K562 (cell line): Measurements from ENCODE around the gene LRRC70. TPM values are rescaled to one million over a fixed set of nuclear protein-coding genes. Genes with fewer than 3 reads are reported as not detected.

ENCODE experiments used
- ATAC-seq: fragments of 200-7000 bp; cut with Tn5 transposase; 3 replicates; pipeline ENCODE4 v1.9.1; 2020; ENCODE audit warnings: moderate library complexity
- BruUV-seq: library from RNA; stranded (reverse); fragments of 400-500 nt; replicated peaks from 2 replicates; lab custom pipeline; 2021; lab: Mats Ljungman, UMichigan
- CTCF ChIA-PET: fragments of 300-600 bp; formaldehyde crosslinking; extraction: SDS; loops from one replicate; lab custom pipeline; 2021; ENCODE audit warnings: low intra/inter-chr PET ratio; lab: Yijun Ruan, JAX
- POLR2A ChIA-PET: fragments of 300-600, 350-650 bp; sonication (Branson Sonifier 250); formaldehyde crosslinking; extraction: SDS; loops from one replicate; lab custom pipeline; 2021; ENCODE audit warnings: antibody characterized with exemption, inconsistent platforms; lab: Yijun Ruan, JAX
- DNase-seq, 4 experiments: peaks; one replicate each; pipeline versions ENCODE4 v3.0.0 to v3.0.0-alpha.2; 2011 to 2018; ENCODE audit warnings: low spot score in 3 of 4, mixed read lengths in 3 of 4; ENCODE audit errors: extremely low read depth in 1 of 4
- FAIRE-seq: peaks from 2 replicates; lab custom pipeline; 2011; peaks lifted over from hg19 to GRCh38; lab: Jason Lieb, UNC
- H2AFZ ChIP-seq: 2 replicates; pipeline ENCODE4 v1.6.0; 2011; ENCODE audit warnings: low read depth, low read length, control low read depth, inconsistent platforms
- H3K27ac ChIP-seq: fragments of 200-600 bp; 3 replicates; pipeline ENCODE4 v1.8.0; 2011; ENCODE audit warnings: low read depth, mild to moderate bottlenecking, control low read depth, inconsistent platforms, low read length, moderate library complexity, mixed read lengths; ENCODE audit errors: extremely low read depth
- H3K27me3 ChIP-seq, 2 experiments: fragments of 300-600 bp in 1 of 2; 2 replicates in 1 of 2; 3 replicates in 1 of 2; pipeline versions ENCODE4 v1.6.0 to v1.8.0; 2011; ENCODE audit warnings: inconsistent platforms in 2 of 2, low read length in 2 of 2, mild to moderate bottlenecking in 1 of 2, mixed read lengths in 1 of 2, moderate library complexity in 1 of 2; ENCODE audit not compliant: control insufficient read depth in 2 of 2, insufficient read depth in 2 of 2
- H3K36me3 ChIP-seq: fragments of 300-600 bp; 3 replicates; pipeline ENCODE4 v1.8.0; 2011; ENCODE audit warnings: mild to moderate bottlenecking, low read length, inconsistent platforms; ENCODE audit not compliant: control insufficient read depth, insufficient read depth
- H3K4me1 ChIP-seq, 2 experiments: fragments of 200-600 bp in 1 of 2; replicated peaks in 1 of 2; 2 replicates in 1 of 2; 3 replicates in 1 of 2; pipeline versions ENCODE4 v1.5.1 to v1.8.0; 2011; ENCODE audit warnings: inconsistent platforms in 2 of 2, low read length in 2 of 2, mild to moderate bottlenecking in 1 of 2, mixed read lengths in 1 of 2, moderate library complexity in 1 of 2; ENCODE audit not compliant: control insufficient read depth in 2 of 2, insufficient read depth in 2 of 2
- H3K4me2 ChIP-seq: 2 replicates; pipeline ENCODE4 v1.6.1; 2011; ENCODE audit warnings: low read length, control low read depth, inconsistent platforms, mixed read lengths; ENCODE audit not compliant: insufficient read depth
- H3K4me3 ChIP-seq: fragments of 200-600 bp; sonication (generic), shearing (Covaris generic); 2 replicates; pipeline ENCODE4 v1.5.1; 2016; ENCODE audit warnings: control low read depth, inconsistent platforms
- H3K79me2 ChIP-seq: fragments of 200-600 bp; 3 replicates; pipeline ENCODE4 v1.8.0; 2011; ENCODE audit warnings: low read length, inconsistent platforms; ENCODE audit not compliant: control insufficient read depth, insufficient read depth
- H3K9ac ChIP-seq, 2 experiments: 2 replicates each; pipeline versions ENCODE4 v1.6.0 to v1.6.1; 2011; ENCODE audit warnings: low read depth in 2 of 2, low read length in 2 of 2, control low read depth in 1 of 2, inconsistent platforms in 1 of 2, mild to moderate bottlenecking in 1 of 2, mixed read lengths in 1 of 2; ENCODE audit not compliant: insufficient read depth in 1 of 2
- H3K9me1 ChIP-seq: one replicate; pipeline ENCODE4 v1.6.0; 2011; ENCODE audit warnings: inconsistent platforms, mild to moderate bottlenecking, low read length, moderate library complexity; ENCODE audit not compliant: control insufficient read depth, insufficient read depth
- H3K9me3 ChIP-seq: replicated peaks from 2 replicates; pipeline ENCODE4 v1.5.1; 2011; ENCODE audit warnings: low read depth, low read length, inconsistent platforms; ENCODE audit not compliant: control insufficient read depth, insufficient read depth
- H4K20me1 ChIP-seq: replicated peaks from 2 replicates; pipeline ENCODE4 v1.6.1; 2011; ENCODE audit warnings: low read length, inconsistent platforms, mixed read lengths; ENCODE audit not compliant: control insufficient read depth, insufficient read depth
- ARID1B ChIP-seq: fragments of 450-650 bp; IDR thresholded peaks from 2 replicates; pipeline ENCODE4 v1.6.1; 2016; ENCODE audit warnings: antibody characterized with exemption, mild to moderate bottlenecking, inconsistent platforms
- E2F1 ChIP-seq: sonication (generic); formaldehyde crosslinking; IDR thresholded peaks from 2 replicates; pipeline ENCODE4 v1.8.1; 2023; ENCODE audit warnings: mild to moderate bottlenecking, missing genetic modification reagents, moderate library complexity
- NCOA4 ChIP-seq: fragments of 450-650 bp; IDR thresholded peaks from 2 replicates; pipeline ENCODE4 v1.6.1; 2018; ENCODE audit warnings: mild to moderate bottlenecking; ENCODE audit not compliant: partially characterized antibody
- ZNF592 ChIP-seq: fragments of 450-650 bp; IDR thresholded peaks from 2 replicates; pipeline ENCODE4 v1.6.1; 2017; ENCODE audit warnings: antibody characterized with exemption, mild to moderate bottlenecking
- WGBS: fragments of 100-300 bp; shearing (Covaris generic); methylation state at CpG from one replicate; pipeline ENCODE4 v1.1.6; 2016; ENCODE audit warnings: low coverage, mixed read lengths; ENCODE audit not compliant: insufficient coverage; ENCODE audit errors: missing lambda C conversion rate; 5-methylcytosine and 5-hydroxymethylcytosine counted together
- in situ Hi-C: fragments of 300-500 bp; cut with MboI; formaldehyde crosslinking; loops from 4 replicates; pipeline ENCODE4 v1.15.0; 2018; ENCODE audit warnings: inconsistent platforms, mixed read lengths
- intact Hi-C: fragments of 100-400 bp; cut with micrococcal nuclease; formaldehyde crosslinking; loops from 2 replicates; pipeline ENCODE4 v1.14.2; 2022
- polyA plus RNA-seq, 8 experiments: library from polyadenylated mRNA; depleted of rRNA in 4 of 8; stranded (reverse) in 5 of 8; unstranded in 3 of 8; fragments of >200 nt; fragmentation: Nextera tagmentation in 2 of 8; fragmentation: Illumina TruSeq in 1 of 8; extraction: Ambion mirVana in 2 of 8; extraction: Trizol in 1 of 8; gene quantifications; 2 replicates each; pipeline versions ENCODE4 v1.2.1 to v1.2.3, GENCODE V29; 2011 to 2014; ENCODE audit warnings: inconsistent platforms in 1 of 8, missing spikeins in 1 of 8
- total RNA-seq, 7 experiments: library from RNA; depleted of rRNA in 6 of 7; stranded (reverse); fragments of >200 nt in 6 of 7; fragmentation: Illumina TruSeq in 2 of 7; extraction: Trizol in 2 of 7; gene quantifications; 2 replicates each; pipeline versions ENCODE4 v1.2.1 to v1.2.3, GENCODE V29; 2011 to 2021; ENCODE audit warnings: low replicate concordance in 1 of 7
- TF ChIP-seq, protein P1 (sequence below), 2 experiments: fragments of 450-650 bp; IDR thresholded peaks; 2 replicates each; pipeline ENCODE4 v1.6.1; 2016; ENCODE audit warnings: mild to moderate bottlenecking in 2 of 2, borderline replicate concordance in 1 of 2, low read depth in 1 of 2, moderate library complexity in 1 of 2

Gene LRRC70
- total and polyA plus RNA-seq, 9 of the 15 experiments (the other 6 are each of a cell fraction or from before 2014, with no cell fraction given), result 0.21 to 2.1 (median 0.73) TPM

DNA sequence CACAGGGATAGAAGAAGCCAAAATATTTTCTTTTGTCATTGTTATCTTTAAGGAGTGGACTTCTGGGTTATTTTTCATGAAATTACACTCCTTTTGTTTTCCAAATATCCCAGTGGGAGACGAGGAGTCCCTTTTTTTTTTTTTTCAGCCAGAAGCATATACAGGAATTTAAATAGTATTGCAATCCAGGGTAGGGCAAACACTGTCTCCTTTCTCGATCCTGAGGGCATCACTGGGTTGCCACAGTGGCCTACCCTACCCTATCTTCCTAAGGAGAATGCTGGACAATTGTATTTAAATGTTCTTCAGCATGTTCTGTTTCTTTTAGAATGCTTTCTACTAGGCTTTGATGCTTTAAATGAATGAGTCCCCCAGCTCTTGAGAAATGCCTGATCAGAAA lies 47.9 kb downstream of the LRRC70 start (continued):
- no peak for TF ChIP-seq ARID1B
- TF ChIP-seq NCOA4, result no peak
- TF ChIP-seq ZNF592, result no peak
- TF ChIP-seq E2F1 (CRISPR knock-in tag), result no peak

- no peaks in the 10 kb centered on the region for H3K4me1 ChIP-seq
- no peak overlapping the region for H3K9ac ChIP-seq
- ATAC-seq (no peak), DNase-seq (no peak), FAIRE-seq (no peak)
- H2AFZ ChIP-seq, result no peak overlapping the region
- intact Hi-C loops (no loop called here), in situ Hi-C loops (no loop called here)
- no peaks in the 10 kb centered on the region for H4K20me1 ChIP-seq
- no peaks in the 10 kb centered on the region for H3K27me3 ChIP-seq
- CTCF ChIA-PET, result no interaction called here
- BruUV-seq, result no TSS peak
- peaks cover 3% of the 10 kb centered on the region; the same call in 2 of the 3 replicates for H3K79me2 ChIP-seq
- H3K27ac ChIP-seq, result no peak overlapping the region
- POLR2A ChIA-PET, result no interaction called here
- 91% methylated on average over 3 of the region's 3 CpGs for WGBS
- H3K4me2 ChIP-seq, result no peak overlapping the region
- no peaks in the 10 kb centered on the region for H3K9me3 ChIP-seq
- no peak overlapping the region for H3K4me3 ChIP-seq
- H3K36me3 ChIP-seq, result peaks cover 46% of the 10 kb centered on the region
- no peaks in the 10 kb centered on the region for H3K9me1 ChIP-seq
- TF ChIP-seq, protein P1, sequence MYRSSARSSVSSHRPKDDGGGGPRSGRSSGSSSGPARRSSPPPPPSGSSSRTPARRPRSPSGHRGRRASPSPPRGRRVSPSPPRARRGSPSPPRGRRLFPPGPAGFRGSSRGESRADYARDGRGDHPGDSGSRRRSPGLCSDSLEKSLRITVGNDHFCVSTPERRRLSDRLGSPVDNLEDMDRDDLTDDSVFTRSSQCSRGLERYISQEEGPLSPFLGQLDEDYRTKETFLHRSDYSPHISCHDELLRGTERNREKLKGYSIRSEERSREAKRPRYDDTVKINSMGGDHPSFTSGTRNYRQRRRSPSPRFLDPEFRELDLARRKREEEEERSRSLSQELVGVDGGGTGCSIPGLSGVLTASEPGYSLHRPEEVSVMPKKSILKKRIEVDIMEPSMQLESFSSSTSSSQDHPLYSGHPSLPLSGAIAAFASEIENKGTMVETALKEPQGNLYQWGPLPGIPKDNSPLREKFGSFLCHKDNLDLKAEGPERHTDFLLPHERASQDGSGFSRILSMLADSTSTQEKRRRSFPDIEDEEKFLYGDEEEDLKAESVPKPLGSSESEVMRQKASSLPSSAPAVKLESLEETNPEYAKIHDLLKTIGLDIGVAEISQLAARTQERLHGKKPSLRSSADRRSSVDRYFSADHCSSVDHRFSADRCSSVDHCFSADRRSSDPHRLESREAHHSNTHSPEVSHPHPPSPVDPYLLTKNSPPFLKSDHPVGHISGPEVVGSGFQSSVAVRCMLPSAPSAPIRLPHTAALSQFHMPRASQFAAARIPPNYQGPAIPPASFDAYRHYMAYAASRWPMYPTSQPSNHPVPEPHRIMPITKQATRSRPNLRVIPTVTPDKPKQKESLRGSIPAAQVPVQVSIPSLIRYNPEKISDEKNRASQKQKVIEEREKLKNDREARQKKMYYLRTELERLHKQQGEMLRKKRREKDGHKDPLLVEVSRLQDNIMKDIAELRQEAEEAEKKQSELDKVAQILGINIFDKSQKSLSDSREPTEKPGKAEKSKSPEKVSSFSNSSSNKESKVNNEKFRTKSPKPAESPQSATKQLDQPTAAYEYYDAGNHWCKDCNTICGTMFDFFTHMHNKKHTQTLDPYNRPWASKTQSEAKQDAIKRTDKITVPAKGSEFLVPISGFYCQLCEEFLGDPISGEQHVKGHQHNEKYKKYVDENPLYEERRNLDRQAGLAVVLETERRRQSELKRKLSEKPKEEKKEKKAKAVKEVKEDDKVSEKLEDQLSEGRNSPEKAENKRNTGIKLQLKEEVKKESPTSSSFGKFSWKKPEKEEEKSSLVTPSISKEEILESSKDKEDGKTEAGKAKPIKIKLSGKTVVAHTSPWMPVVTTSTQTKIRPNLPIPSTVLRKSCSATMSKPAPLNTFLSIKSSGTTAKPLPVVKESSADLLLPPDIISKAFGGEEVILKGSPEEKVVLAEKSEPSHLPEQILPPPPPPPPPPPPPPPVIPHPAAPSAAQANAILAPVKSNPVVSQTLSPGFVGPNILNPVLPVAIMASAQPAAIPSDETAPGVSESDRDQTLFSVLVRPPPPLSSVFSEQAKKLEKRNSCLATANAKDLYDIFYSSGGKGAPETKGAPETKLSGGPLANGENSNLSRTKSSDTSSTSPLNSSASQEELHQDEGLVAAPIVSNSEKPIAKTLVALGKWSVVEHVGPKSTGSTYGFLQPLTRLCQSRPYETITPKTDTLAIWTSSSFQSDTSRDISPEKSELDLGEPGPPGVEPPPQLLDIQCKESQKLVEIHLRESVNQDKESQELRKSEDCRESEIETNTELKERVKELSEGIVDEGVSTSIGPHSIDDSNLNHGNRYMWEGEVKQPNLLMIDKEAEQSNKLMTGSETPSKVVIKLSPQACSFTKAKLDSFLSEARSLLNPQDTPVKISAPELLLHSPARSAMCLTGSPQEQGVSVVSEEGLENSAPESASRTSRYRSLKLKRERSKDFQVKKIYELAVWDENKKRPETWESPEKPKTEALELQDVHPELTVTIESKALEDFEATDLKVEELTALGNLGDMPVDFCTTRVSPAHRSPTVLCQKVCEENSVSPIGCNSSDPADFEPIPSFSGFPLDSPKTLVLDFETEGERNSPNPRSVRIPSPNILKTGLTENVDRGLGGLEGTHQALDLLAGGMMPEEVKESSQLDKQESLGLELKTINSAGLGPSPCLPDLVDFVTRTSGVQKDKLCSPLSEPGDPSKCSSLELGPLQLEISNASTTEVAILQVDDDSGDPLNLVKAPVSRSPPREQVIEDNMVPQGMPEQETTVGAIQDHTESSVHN (IDR thresholded peaks at IDR 0.05; ENCODE audit: borderline replicate concordance in 1 of 2, low read depth in 1 of 2), result no peak
Measured at GRCh38 chr5:62627121-62627520, 48.5 kb downstream of the LRRC70 start.
